Measurements from ENCODE around the gene CLPTM1.

DNA sequence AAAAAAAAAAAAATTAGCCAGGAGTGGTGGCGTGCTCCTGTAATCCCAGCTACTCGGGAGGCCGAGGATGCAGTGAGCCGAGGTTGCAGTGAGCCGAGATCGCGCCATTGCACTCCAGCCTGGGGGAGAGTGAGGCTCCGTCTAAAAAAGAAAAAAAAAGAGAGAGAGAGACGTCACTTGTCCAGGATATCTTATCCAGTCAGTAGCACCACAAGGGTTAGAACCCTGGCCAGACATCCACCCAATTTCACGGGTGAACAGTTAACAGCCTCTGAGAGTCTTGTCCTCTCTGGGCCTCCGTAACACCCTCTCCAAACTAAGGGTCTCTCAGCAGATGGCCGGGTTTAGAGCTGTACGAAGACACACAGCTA, 917 bp upstream of the CLPTM1 start:
- no peak for TF ChIP-seq POLR2A (IDR thresholded peaks at IDR 0.05)
- TF ChIP-seq, protein P1, sequence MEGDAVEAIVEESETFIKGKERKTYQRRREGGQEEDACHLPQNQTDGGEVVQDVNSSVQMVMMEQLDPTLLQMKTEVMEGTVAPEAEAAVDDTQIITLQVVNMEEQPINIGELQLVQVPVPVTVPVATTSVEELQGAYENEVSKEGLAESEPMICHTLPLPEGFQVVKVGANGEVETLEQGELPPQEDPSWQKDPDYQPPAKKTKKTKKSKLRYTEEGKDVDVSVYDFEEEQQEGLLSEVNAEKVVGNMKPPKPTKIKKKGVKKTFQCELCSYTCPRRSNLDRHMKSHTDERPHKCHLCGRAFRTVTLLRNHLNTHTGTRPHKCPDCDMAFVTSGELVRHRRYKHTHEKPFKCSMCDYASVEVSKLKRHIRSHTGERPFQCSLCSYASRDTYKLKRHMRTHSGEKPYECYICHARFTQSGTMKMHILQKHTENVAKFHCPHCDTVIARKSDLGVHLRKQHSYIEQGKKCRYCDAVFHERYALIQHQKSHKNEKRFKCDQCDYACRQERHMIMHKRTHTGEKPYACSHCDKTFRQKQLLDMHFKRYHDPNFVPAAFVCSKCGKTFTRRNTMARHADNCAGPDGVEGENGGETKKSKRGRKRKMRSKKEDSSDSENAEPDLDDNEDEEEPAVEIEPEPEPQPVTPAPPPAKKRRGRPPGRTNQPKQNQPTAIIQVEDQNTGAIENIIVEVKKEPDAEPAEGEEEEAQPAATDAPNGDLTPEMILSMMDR (IDR thresholded peaks at IDR 0.05), result no peak

Data from ovary (tissue), 3 donors.